Prostate gland (tissue), 2 donors: ENCODE results near the gene MNAT1.

Experiments used
- POLR2A ChIP-seq: fragments of 450-650 bp; IDR thresholded peaks from one replicate; pipeline ENCODE4 v1.6.1; 2016; ENCODE audit warnings: antibody characterized with exemption, mild to moderate bottlenecking
- POLR2AphosphoS5 ChIP-seq: sonication (generic); formaldehyde crosslinking; IDR thresholded peaks from one replicate; pipeline ENCODE4 v1.6.1; 2017; ENCODE audit warnings: antibody characterized with exemption
- TF ChIP-seq, protein P1 (sequence below), 4 experiments: fragments of 200-600 bp in 2 of 4; fragments of 450-650 bp in 2 of 4; sonication (generic) in 2 of 4; IDR thresholded peaks; 1 replicate in 3 of 4; 2 replicates in 1 of 4; pipeline ENCODE4 v1.5.1; 2016 to 2019; ENCODE audit warnings: antibody characterized with exemption in 4 of 4, mild to moderate bottlenecking in 2 of 4, moderate library complexity in 2 of 4

DNA sequence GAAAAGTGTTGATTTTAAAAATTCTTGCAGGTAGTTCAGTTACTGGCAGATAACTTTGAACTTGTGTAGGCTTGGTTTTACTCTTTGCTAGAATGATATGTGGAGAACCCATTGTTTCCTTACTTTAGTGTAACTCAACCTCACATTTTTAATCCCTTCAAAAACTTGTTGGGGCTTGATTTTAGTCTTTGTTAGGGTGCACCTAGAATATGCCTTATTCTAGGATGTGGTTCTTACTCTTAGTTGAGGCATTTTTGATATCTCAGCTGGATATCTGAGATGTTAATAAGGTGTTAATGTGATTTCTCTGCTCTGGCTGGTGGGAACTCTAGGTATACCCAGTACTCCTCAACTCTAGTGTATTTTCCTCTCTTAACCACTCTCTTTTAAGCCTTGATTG lies 10.0 kb downstream of the MNAT1 start:
- TF ChIP-seq, protein P1, sequence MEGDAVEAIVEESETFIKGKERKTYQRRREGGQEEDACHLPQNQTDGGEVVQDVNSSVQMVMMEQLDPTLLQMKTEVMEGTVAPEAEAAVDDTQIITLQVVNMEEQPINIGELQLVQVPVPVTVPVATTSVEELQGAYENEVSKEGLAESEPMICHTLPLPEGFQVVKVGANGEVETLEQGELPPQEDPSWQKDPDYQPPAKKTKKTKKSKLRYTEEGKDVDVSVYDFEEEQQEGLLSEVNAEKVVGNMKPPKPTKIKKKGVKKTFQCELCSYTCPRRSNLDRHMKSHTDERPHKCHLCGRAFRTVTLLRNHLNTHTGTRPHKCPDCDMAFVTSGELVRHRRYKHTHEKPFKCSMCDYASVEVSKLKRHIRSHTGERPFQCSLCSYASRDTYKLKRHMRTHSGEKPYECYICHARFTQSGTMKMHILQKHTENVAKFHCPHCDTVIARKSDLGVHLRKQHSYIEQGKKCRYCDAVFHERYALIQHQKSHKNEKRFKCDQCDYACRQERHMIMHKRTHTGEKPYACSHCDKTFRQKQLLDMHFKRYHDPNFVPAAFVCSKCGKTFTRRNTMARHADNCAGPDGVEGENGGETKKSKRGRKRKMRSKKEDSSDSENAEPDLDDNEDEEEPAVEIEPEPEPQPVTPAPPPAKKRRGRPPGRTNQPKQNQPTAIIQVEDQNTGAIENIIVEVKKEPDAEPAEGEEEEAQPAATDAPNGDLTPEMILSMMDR (IDR thresholded peaks at IDR 0.05) = no peak
- no peak for TF ChIP-seq POLR2A
- no peak for TF ChIP-seq POLR2AphosphoS5
